ENCODE measurements around the gene GIPC3.

DNA sequence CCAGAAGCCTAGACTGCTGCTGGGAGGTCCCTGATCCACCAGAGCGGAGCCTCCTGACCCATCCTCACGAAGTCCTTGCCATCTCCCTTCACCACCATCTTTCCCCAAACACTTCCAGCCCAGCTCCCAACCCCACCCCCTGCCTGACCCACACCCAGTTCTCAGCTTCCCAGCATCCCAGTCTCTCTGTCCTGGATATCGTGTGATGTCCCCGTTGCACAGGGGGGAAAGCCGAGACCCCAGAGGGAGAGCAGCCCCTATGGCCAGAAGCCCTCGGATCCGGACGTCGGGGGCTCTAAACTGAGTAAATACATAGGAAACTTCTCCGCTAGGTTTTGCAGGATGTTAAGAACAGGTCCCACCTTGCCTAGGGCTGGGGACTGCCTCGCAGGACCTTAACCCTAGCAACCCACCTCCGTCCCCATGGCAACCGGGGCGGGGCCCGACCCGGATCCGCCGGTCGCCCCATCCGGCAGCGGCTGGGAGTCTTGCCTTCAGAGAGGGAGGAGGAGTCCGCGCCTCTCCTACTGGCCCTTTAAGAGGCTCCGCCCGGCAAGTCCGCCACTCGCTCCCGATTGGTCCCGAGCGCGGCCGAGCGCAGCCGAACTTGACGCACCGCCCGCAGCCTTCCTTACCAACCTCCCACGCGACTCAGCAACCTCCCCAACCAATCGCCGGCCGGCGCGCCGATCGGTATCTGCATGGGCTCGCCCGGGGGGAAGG, 13.0 kb upstream of the GIPC3 start:
- TF ChIP-seq MYC (IDR thresholded peaks at IDR 0.05; ENCODE audit: borderline replicate concordance, low read length) (no peak), CTCF (IDR thresholded peaks at IDR 0.05) (no peak), EP300 (IDR thresholded peaks at IDR 0.05) (no peak), CHD2 (IDR thresholded peaks at IDR 0.05; ENCODE audit: low read length, partially characterized antibody) (no peak), POLR2A (IDR thresholded peaks at IDR 0.05; ENCODE audit: low read length) (no peak), POLR2AphosphoS2 (conservative IDR thresholded peaks at IDR 0.05; ENCODE audit: low read length) (no peak), CHD4 (IDR thresholded peaks at IDR 0.05; ENCODE audit: borderline replicate concordance) (no peak)
- TF ChIP-seq, protein P1, sequence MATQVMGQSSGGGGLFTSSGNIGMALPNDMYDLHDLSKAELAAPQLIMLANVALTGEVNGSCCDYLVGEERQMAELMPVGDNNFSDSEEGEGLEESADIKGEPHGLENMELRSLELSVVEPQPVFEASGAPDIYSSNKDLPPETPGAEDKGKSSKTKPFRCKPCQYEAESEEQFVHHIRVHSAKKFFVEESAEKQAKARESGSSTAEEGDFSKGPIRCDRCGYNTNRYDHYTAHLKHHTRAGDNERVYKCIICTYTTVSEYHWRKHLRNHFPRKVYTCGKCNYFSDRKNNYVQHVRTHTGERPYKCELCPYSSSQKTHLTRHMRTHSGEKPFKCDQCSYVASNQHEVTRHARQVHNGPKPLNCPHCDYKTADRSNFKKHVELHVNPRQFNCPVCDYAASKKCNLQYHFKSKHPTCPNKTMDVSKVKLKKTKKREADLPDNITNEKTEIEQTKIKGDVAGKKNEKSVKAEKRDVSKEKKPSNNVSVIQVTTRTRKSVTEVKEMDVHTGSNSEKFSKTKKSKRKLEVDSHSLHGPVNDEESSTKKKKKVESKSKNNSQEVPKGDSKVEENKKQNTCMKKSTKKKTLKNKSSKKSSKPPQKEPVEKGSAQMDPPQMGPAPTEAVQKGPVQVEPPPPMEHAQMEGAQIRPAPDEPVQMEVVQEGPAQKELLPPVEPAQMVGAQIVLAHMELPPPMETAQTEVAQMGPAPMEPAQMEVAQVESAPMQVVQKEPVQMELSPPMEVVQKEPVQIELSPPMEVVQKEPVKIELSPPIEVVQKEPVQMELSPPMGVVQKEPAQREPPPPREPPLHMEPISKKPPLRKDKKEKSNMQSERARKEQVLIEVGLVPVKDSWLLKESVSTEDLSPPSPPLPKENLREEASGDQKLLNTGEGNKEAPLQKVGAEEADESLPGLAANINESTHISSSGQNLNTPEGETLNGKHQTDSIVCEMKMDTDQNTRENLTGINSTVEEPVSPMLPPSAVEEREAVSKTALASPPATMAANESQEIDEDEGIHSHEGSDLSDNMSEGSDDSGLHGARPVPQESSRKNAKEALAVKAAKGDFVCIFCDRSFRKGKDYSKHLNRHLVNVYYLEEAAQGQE (IDR thresholded peaks at IDR 0.05), result no peak
- TF ChIP-seq, protein P2, sequence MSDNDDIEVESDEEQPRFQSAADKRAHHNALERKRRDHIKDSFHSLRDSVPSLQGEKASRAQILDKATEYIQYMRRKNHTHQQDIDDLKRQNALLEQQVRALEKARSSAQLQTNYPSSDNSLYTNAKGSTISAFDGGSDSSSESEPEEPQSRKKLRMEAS (IDR thresholded peaks at IDR 0.05), result no peak
- TF ChIP-seq, protein P3, sequence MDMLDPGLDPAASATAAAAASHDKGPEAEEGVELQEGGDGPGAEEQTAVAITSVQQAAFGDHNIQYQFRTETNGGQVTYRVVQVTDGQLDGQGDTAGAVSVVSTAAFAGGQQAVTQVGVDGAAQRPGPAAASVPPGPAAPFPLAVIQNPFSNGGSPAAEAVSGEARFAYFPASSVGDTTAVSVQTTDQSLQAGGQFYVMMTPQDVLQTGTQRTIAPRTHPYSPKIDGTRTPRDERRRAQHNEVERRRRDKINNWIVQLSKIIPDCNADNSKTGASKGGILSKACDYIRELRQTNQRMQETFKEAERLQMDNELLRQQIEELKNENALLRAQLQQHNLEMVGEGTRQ (IDR thresholded peaks at IDR 0.05), result no peak
